A673 (cell line): ENCODE data around the gene ERI2. TPM values are rescaled to one million over a fixed set of nuclear protein-coding genes. Genes with fewer than 3 reads are reported as not detected.
"Not testable (repeated sequence)": the region's sequence is repeated elsewhere in the genome, so short reads cannot be mapped to it uniquely, and the experiment has no call there.

ENCODE experiments used
- BruUV-seq: library from RNA; stranded (reverse); fragments of 400-500 nt; replicated peaks from 2 replicates; lab custom pipeline; 2021; lab: Mats Ljungman, UMichigan
- CTCF ChIA-PET: fragments of 300-600 bp; sonication (Branson Sonifier 250); formaldehyde crosslinking; loops from one replicate; lab custom pipeline; 2022; ENCODE audit warnings: antibody characterized with exemption; lab: Charles Lee
- POLR2A ChIA-PET: fragments of 300-600 bp; sonication (Branson Sonifier 250); formaldehyde crosslinking; loops from one replicate; lab custom pipeline; 2022; ENCODE audit warnings: antibody characterized with exemption; ENCODE audit not compliant: low non-redundant PET; lab: Charles Lee
- DNase-seq: peaks from one replicate; pipeline ENCODE4 v3.0.0-alpha.2; 2015; ENCODE audit warnings: low spot score
- H3K27ac ChIP-seq: fragments of 200-600 bp; sonication (generic); 2 replicates; pipeline ENCODE4 v1.5.1; 2016; ENCODE audit warnings: mixed run types, low read depth, mild to moderate bottlenecking, mixed read lengths, antibody characterized with exemption, low read length; ENCODE audit not compliant: poor library complexity, severe bottlenecking
- H3K27me3 ChIP-seq: fragments of 200-600 bp; sonication (generic); replicated peaks from 2 replicates; pipeline ENCODE4 v1.6.1; 2017; ENCODE audit warnings: mixed run types, low read depth, mild to moderate bottlenecking, mixed read lengths, antibody characterized with exemption, low read length; ENCODE audit not compliant: insufficient read depth, poor library complexity
- H3K36me3 ChIP-seq: fragments of 200-600 bp; sonication (generic); 2 replicates; pipeline ENCODE4 v1.6.1; 2016; ENCODE audit warnings: mixed run types, mild to moderate bottlenecking, mixed read lengths, antibody characterized with exemption, low read length; ENCODE audit not compliant: insufficient read depth, poor library complexity, severe bottlenecking
- H3K4me1 ChIP-seq: fragments of 200-600 bp; sonication (generic); 2 replicates; pipeline ENCODE4 v1.6.1; 2017; ENCODE audit warnings: mixed run types, mild to moderate bottlenecking, mixed read lengths, antibody characterized with exemption, low read length; ENCODE audit not compliant: insufficient read depth, poor library complexity, severe bottlenecking
- H3K4me3 ChIP-seq: fragments of 200-600 bp; sonication (generic); 2 replicates; pipeline ENCODE4 v1.5.1; 2016; ENCODE audit warnings: low read depth, mixed run types, mild to moderate bottlenecking, mixed read lengths, low read length; ENCODE audit not compliant: poor library complexity, severe bottlenecking
- H3K9me3 ChIP-seq: fragments of 200-600 bp; sonication (generic); 2 replicates; pipeline ENCODE4 v1.6.1; 2016; ENCODE audit warnings: mixed run types, low read depth, mild to moderate bottlenecking, mixed read lengths, antibody characterized with exemption, low read length; ENCODE audit not compliant: poor library complexity, severe bottlenecking
- CTCF ChIP-seq: fragments of 300-800, 200-600 bp; sonication (generic); conservative IDR thresholded peaks from 2 replicates; pipeline ENCODE4 v1.5.1; 2017; ENCODE audit warnings: low read depth, mild to moderate bottlenecking, antibody characterized with exemption, low read length, moderate library complexity, mixed read lengths
- EZH2 ChIP-seq: fragments of 200-600 bp; sonication (generic); IDR thresholded peaks from 2 replicates; pipeline ENCODE4 v1.6.1; 2017; ENCODE audit warnings: borderline replicate concordance, low read depth, mild to moderate bottlenecking, mixed read lengths, antibody characterized with exemption, low read length; ENCODE audit not compliant: poor library complexity, severe bottlenecking
- intact Hi-C: fragments of 100-400 bp; cut with micrococcal nuclease; formaldehyde crosslinking; loops from one replicate; pipeline ENCODE4 v1.10.0; 2022; ENCODE audit not compliant: unreplicated experiment
- total RNA-seq: library from RNA; stranded (reverse); gene quantifications from 2 replicates; pipeline ENCODE4 v1.2.3, GENCODE V29; 2021

The ERI2 gene
- total RNA-seq, 1 experiment from 2014 or later = 24.9 TPM

- TF ChIP-seq EZH2 (no peak), CTCF (no peak)
- Histone ChIP-seq H3K9me3 (no peaks in the 10 kb centered on the region), H3K4me3 (no peak overlapping the region), H3K27ac (no peak overlapping the region), H3K27me3 (no peaks in the 10 kb centered on the region), H3K4me1 (peaks cover 6% of the 10 kb centered on the region), H3K36me3 (peaks cover 6% of the 10 kb centered on the region)
- no peak for DNase-seq
- ChIA-PET CTCF (no interaction called here), POLR2A (no interaction called here)
- BruUV-seq = no TSS peak
- intact Hi-C loops = no loop called here
These were observed 5.7 kb upstream of the ERI2 start for GRCh38 chr16:20811889-20812439.

- BruUV-seq = no TSS peak
- Histone ChIP-seq H3K27ac (peak overlapping the region; percentile 92), H3K36me3 (no peaks in the 10 kb centered on the region), H3K4me3 (peak overlapping the region; percentile 78), H3K27me3 (no peaks in the 10 kb centered on the region), H3K4me1 (peaks cover 6% of the 10 kb centered on the region), H3K9me3 (no peaks in the 10 kb centered on the region)
- CTCF ChIA-PET = no interaction called here
- no peak for DNase-seq
- intact Hi-C loops = no loop called here
- TF ChIP-seq EZH2 (no peak), CTCF (no peak)
- POLR2A ChIA-PET = no interaction called here
These were observed 1.6 kb upstream of the ERI2 start for GRCh38 chr16:20807862-20808261.

GRCh38 chr16:20805684-20806167 is 546 bp downstream of the ERI2 start:
- Histone ChIP-seq H3K27ac (peak overlapping the region; percentile 92), H3K4me3 (peak overlapping the region; percentile 78)
- BruUV-seq = TSS peak; percentile 78
- DNase-seq, H3K27me3 ChIP-seq, H3K9me3 ChIP-seq, CTCF ChIA-PET, H3K36me3 ChIP-seq, intact Hi-C loops, POLR2A ChIA-PET, H3K4me1 ChIP-seq: not testable (repeated sequence)
